HG02610 (cell line): ENCODE measurements around the gene DEFB123.
"Not testable (repeated sequence)": the region's sequence is repeated elsewhere in the genome, so short reads cannot be mapped to it uniquely, and the experiment has no call there.

ENCODE experiments used
- ATAC-seq: cut with Tn5 transposase; IDR thresholded peaks from one replicate; pipeline ENCODE4 v1.9.1; 2021; ENCODE audit warnings: mild to moderate bottlenecking, moderate library complexity; ENCODE audit not compliant: unreplicated experiment

The DEFB123 gene, protein sequence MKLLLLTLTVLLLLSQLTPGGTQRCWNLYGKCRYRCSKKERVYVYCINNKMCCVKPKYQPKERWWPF

DNA sequence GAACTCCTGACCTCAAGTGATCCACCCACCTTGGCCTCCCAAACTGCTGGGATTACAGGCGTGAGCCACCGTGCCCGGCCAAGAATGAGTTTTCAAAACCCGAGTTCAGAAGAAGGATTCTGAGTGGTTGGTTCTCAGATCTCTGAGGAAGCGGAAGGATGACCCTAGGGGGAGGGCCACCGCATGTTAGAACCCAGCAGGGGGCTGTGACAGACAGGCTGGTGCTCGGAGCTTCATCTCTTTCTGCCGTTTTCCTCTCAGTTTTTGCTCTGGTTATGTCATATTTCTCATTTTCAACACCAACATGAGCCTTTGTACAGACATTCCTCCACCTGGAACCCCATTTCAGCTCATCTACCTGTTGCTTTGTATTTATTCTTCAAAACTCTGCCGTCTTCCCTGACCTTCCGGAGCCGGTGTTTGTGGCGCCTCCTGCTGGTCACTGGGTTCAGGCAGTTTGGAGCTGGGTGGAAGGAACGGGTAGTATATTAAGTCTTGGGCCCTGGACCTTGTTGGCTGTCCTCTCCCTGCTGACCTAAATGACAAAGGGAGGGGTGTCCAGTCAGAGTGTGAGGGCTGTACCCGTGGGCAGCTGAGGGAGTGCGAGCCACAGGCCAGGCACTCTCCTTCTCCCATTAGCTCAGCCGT, at the start of gene DEFB123:
TSS of gene DEFB123 (plus strand) at position 621 of the 648 bp plus-strand sequence. CDS start 67 bp downstream, outside the sequence.
- no peak for ATAC-seq

GRCh38 chr20:31392836-31393235, 47.6 kb upstream of the DEFB123 start:
- no peak for ATAC-seq

DNA sequence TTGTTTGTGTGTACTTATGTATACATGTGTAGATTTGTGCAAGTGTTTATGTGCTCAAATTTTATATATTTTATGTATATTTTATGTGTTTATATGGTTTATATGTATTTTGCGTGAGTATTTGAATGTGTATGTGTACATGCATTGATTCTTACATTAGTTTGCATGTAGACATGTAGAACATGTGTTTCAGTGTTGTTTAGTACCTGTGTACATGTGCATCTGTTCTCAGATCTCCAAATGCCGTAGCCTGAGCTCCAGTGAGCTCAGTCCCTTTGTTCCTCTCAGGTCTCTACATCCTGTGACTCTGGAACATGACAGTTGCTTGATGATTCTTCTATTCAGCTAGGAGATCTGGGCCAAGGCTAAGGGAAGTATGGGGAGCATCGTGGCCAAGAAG, 45.5 kb upstream of the DEFB123 start:
- no peak for ATAC-seq

DNA sequence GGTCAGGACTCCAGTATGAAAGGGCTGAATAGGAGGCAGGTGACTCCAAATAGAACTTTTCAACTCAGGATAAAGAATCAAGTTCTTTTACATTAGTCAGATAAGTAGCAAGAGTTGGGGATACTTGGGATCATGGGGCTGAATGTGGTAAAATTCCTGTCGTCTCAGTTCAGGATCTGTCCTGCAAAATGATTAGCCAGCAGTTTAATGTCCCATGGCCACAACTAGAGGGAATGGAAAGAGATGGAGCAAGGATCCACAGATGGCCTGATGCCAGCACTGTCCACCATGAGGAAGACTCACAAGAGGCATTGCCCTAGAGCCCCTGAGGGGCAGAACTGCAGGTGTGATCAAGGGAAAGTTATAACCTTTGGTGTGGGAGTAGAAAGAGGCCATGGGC, 36.5 kb upstream of the DEFB123 start:
- ATAC-seq, result no peak

DNA sequence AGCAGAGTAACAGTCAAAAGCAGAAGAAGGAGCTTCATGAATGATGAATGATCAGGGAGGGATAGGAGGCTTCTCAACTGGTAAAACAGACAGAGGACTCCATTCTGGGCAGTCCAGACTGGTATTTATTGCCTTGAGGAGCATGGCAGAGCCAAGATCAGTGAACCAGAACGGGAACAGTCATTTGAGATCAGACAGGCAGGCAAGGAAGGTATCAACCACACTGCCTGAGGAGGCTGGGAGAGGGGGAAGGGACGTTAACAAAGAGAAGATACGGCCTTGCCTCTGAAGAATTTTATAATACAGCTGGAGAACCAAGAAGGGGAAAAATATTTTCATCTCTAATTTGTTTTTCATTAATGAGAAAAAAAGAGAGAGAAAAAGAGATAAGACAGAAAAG, 34.3 kb upstream of the DEFB123 start, which contains the start of gene DEFB121:
TSS of gene DEFB121 (minus strand) at position 101 of the 400 bp plus-strand sequence. CDS start at position 38, 63 bp downstream.
- no peak for ATAC-seq

GRCh38 chr20:31410011-31410410, 30.4 kb upstream of the DEFB123 start:
- no peak for ATAC-seq

GRCh38 chr20:31414381-31414780, 26.1 kb upstream of the DEFB123 start:
- no peak for ATAC-seq

GRCh38 chr20:31415653-31416052, 24.8 kb upstream of the DEFB123 start:
- no peak for ATAC-seq

GRCh38 chr20:31418307-31418706, 22.1 kb upstream of the DEFB123 start:
- no peak for ATAC-seq

DNA sequence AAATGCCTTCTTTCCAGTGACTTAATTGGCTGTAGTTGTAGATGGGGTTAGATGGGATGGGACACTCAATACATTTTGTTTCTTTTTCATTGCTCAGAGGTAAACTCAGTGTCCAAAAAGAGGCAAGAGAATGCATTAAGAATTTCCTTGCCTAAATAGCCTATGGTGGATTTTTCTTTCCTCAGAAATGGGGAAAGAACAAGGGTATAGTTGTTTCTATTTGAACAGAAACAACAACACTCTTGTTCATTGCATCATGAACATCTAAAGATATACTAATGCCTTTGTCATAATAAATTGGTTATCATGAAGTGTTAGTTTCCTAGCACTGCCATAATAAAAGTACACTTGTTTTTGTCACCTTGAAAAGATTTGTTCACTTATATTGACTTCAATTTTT, 14.6 kb upstream of the DEFB123 start:
- no peak for ATAC-seq

- not testable (repeated sequence) for ATAC-seq
Observed at GRCh38 chr20:31426891-31427551, 13.4 kb upstream of the DEFB123 start.

GRCh38 chr20:31427576-31427975, 12.9 kb upstream of the DEFB123 start:
- ATAC-seq, result not testable (repeated sequence)

DNA sequence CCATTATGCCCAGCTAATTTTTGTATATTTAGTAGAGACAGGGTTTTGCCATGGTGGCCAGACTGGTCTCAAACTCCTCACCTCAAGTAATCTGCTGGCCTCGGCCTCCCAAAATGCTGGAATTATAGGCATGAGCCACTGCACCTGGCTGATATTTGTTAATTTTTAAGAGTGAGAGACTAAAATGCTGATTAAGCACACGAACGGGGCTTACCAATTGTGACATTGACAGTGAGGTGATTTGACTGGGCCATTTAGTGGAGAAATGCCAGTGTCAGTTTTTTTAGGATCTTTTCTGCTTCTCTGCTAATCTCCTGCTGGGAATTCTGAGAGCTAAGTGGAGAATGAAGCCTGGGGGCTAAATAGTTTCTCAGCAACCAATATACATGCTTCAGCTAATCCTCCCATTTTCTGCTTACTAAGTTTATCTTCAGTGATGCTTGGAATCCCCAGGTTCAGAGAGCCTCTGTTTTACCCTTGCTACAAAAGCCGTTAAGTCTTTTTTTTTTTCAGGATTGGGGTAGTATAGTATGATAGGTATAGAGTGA, 9.8 kb upstream of the DEFB123 start:
- no peak for ATAC-seq

GRCh38 chr20:31446084-31446819, 5.8 kb downstream of the DEFB123 start:
- ATAC-seq, result no peak

DNA sequence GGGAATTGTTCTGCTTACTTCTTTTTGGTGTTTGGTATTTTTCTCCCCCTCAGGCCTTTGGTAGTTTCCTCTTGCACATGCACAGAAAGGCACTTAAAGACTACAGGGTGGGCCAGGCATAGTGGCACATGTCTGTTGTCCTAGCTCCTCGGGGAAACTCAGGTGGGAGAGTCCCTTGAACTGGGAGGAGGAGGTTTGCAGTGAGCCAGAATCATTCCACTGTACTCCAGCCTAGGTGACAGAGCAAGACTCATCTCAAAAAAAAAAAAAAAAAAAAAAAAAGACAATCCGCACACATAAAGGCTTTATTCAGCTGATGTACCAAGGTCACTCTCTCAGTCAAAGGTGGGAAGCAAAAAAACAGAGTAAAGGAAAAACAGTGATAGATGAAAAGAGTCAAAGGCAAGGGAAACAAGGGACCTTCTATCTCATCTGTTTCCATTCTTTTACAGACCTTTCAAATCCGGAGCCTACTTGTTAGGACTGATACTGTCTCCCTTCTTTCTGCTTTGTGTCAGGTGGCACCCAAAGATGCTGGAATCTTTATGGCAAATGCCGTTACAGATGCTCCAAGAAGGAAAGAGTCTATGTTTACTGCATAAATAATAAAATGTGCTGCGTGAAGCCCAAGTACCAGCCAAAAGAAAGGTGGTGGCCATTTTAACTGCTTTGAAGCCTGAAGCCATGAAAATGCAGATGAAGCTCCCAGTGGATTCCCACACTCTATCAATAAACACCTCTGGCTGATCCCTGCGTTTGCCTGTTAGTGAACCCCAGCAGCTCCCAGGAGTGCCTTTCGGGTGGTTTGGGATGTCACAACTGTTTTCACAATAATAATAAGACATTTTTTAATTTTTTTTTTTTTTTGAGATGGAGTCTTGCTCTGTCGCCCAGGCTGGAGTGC, 9.3 kb downstream of the DEFB123 start:
- no peak for ATAC-seq

GRCh38 chr20:31452575-31452974, 12.1 kb downstream of the DEFB123 start:
- no peak for ATAC-seq

GRCh38 chr20:31454361-31454760, 13.9 kb downstream of the DEFB123 start:
- no peak for ATAC-seq

GRCh38 chr20:31470946-31471345, 30.5 kb downstream of the DEFB123 start:
- not testable (repeated sequence) for ATAC-seq

GRCh38 chr20:31472395-31473330, 32.2 kb downstream of the DEFB123 start:
- no peak for ATAC-seq
